Ascending aorta (tissue), 2 donors: Measurements from ENCODE around the gene TXLNG. TPM values are rescaled to one million over a fixed set of nuclear protein-coding genes. Genes with fewer than 3 reads are reported as not detected.

Experiments
- DNase-seq, 2 donors: peaks; one replicate each; pipeline ENCODE4 v3.0.0-alpha.2; 2019; ENCODE audit warnings: low spot score in 2 of 2
- H3K27ac ChIP-seq, 2 donors: fragments of 200-600 bp; sonication (generic); one replicate each; pipeline ENCODE4 v1.5.1; 2016 to 2017; ENCODE audit warnings: mild to moderate bottlenecking in 1 of 2
- H3K27me3 ChIP-seq: fragments of 200-600 bp; sonication (generic); one replicate; pipeline ENCODE4 v1.5.1; 2017
- H3K36me3 ChIP-seq, 2 donors: fragments of 200-600 bp; sonication (generic); one replicate each; pipeline ENCODE4 v1.5.1; 2016
- H3K4me1 ChIP-seq, 2 donors: fragments of 200-600 bp; sonication (generic); one replicate each; pipeline ENCODE4 v1.5.1; 2016 to 2017; ENCODE audit warnings: mild to moderate bottlenecking in 1 of 2
- H3K4me3 ChIP-seq, 2 donors: fragments of 200-600 bp; sonication (generic); one replicate each; pipeline ENCODE4 v1.5.1; 2016 to 2017; ENCODE audit warnings: mild to moderate bottlenecking in 1 of 2
- H3K9me3 ChIP-seq, 2 donors: fragments of 200-600 bp; sonication (generic); one replicate each; pipeline ENCODE4 v1.5.1; 2016
- CTCF ChIP-seq, 3 experiments: fragments of 200-600 bp in 2 of 3; fragments of 450-650 bp in 1 of 3; sonication (generic) in 2 of 3; IDR thresholded peaks; one replicate each; pipeline ENCODE4 v1.5.1; 2016 to 2019; ENCODE audit warnings: antibody characterized with exemption in 3 of 3, mild to moderate bottlenecking in 1 of 3, moderate library complexity in 1 of 3
- intact Hi-C: fragments of 100-400 bp; cut with DNase I; formaldehyde crosslinking; loops from one replicate; pipeline ENCODE4 v1.15.1; 2023
- total RNA-seq: library from RNA; depleted of rRNA; stranded (reverse); fragments of >200 nt; gene quantifications from one replicate; pipeline ENCODE4 v1.1.0, GENCODE V29; 2016

Gene TXLNG
- total RNA-seq, 1 donor from 2014 or later = 3.9 TPM

GRCh38 chrX:16839219-16839851 lies 53.1 kb downstream of the TXLNG start:
- Histone ChIP-seq H3K36me3 (peaks cover 6 to 59% of the 10 kb centered on the region in 2 donors), H3K9me3 (no peaks in the 10 kb centered on the region), H3K4me1 (peaks cover 0 to 12% of the 10 kb centered on the region in 2 donors), H3K4me3 (no peak overlapping the region), H3K27me3 (no peaks in the 10 kb centered on the region), H3K27ac (peak overlapping the region; percentile 53 to 75)
- intact Hi-C loops = loop anchor here (5.0 kb wide), 1 partner anchor 853 kb away; no protein-coding TSS in a partner anchor
- TF ChIP-seq CTCF (IDR thresholded peaks at IDR 0.05) = no peak
- DNase-seq = no peak

GRCh38 chrX:16839852-16840460 lies 53.7 kb downstream of the TXLNG start:
- DNase-seq = no peak
- H3K4me3 ChIP-seq = no peak overlapping the region
- H3K4me1 ChIP-seq = peaks cover 0 to 12% of the 10 kb centered on the region in 2 donors
- peak overlapping the region in 1 of 2 donors; percentile 75 for H3K27ac ChIP-seq
- H3K9me3 ChIP-seq = no peaks in the 10 kb centered on the region
- H3K27me3 ChIP-seq = no peaks in the 10 kb centered on the region
- TF ChIP-seq CTCF (IDR thresholded peaks at IDR 0.05) = no peak
- H3K36me3 ChIP-seq = peaks cover 9 to 59% of the 10 kb centered on the region in 2 donors
- intact Hi-C loops = loop anchor here (5.0 kb wide), 1 partner anchor 852 kb away; no protein-coding TSS in a partner anchor

- Histone ChIP-seq H3K36me3 (peaks cover 20 to 67% of the 10 kb centered on the region in 2 donors), H3K27me3 (no peaks in the 10 kb centered on the region), H3K4me1 (peaks cover 0 to 12% of the 10 kb centered on the region in 2 donors), H3K27ac (peak overlapping the region in 1 of 2 donors; percentile 19), H3K4me3 (no peak overlapping the region), H3K9me3 (no peaks in the 10 kb centered on the region)
- intact Hi-C loops = no loop called here
- no peak for TF ChIP-seq CTCF (IDR thresholded peaks at IDR 0.05)
- DNase-seq = no peak
Observed at GRCh38 chrX:16842684-16843083, 56.4 kb downstream of the TXLNG start.

GRCh38 chrX:16843208-16843909 lies 57.1 kb downstream of the TXLNG start:
- H3K27me3 ChIP-seq = no peaks in the 10 kb centered on the region
- H3K4me1 ChIP-seq = peaks cover 0 to 12% of the 10 kb centered on the region in 2 donors
- TF ChIP-seq CTCF (IDR thresholded peaks at IDR 0.05) = no peak
- no peak overlapping the region for H3K4me3 ChIP-seq
- H3K9me3 ChIP-seq = no peaks in the 10 kb centered on the region
- H3K36me3 ChIP-seq = peaks cover 27 to 74% of the 10 kb centered on the region in 2 donors
- no peak for DNase-seq
- intact Hi-C loops = no loop called here
- H3K27ac ChIP-seq = peak overlapping the region in 1 of 2 donors; percentile 19

- TF ChIP-seq CTCF (IDR thresholded peaks at IDR 0.05) = no peak
- Histone ChIP-seq H3K4me3 (no peak overlapping the region), H3K4me1 (no peaks in the 10 kb centered on the region), H3K27ac (no peak overlapping the region), H3K9me3 (no peaks in the 10 kb centered on the region), H3K36me3 (peaks cover 31 to 66% of the 10 kb centered on the region in 2 donors), H3K27me3 (no peaks in the 10 kb centered on the region)
- DNase-seq = no peak
- intact Hi-C loops = no loop called here
Observed at GRCh38 chrX:16845686-16846085, 59.4 kb downstream of the TXLNG start.
